Dermis microvascular lymphatic vessel endothelial cell (primary cell): ENCODE data around the gene MX2. TPM values are rescaled to one million over a fixed set of nuclear protein-coding genes. Genes with fewer than 3 reads are reported as not detected.

Experiments
- DNase-seq, 2 donors: peaks; one replicate each; pipeline versions ENCODE4 v3.0.0 to v3.0.0-alpha.2; 2010; ENCODE audit warnings: low read depth in 2 of 2
- total RNA-seq: library from RNA; depleted of rRNA; stranded (reverse); fragments of >200 nt; gene quantifications from 2 replicates; pipeline ENCODE4 v1.2.1, GENCODE V29; 2014

Gene MX2
- total RNA-seq, 1 donor from 2014 or later: 0.39 TPM

- DNase-seq: no peak
Observed at GRCh38 chr21:41364308-41364707, 2.5 kb downstream of the MX2 start.

GRCh38 chr21:41365377-41366107 lies 3.7 kb downstream of the MX2 start:
- no peak for DNase-seq

GRCh38 chr21:41366522-41367151 lies 4.8 kb downstream of the MX2 start:
- DNase-seq: no peak

GRCh38 chr21:41367301-41367944 lies 5.6 kb downstream of the MX2 start:
- no peak for DNase-seq

GRCh38 chr21:41367945-41368734 lies 6.3 kb downstream of the MX2 start:
- DNase-seq: no peak

GRCh38 chr21:41368735-41369104 lies 6.9 kb downstream of the MX2 start:
- DNase-seq: no peak

GRCh38 chr21:41369105-41369919 lies 7.5 kb downstream of the MX2 start:
- no peak for DNase-seq

- no peak for DNase-seq
Observed at GRCh38 chr21:41369920-41370839, 8.4 kb downstream of the MX2 start.

GRCh38 chr21:41370840-41371684 lies 9.2 kb downstream of the MX2 start:
- no peak for DNase-seq

- DNase-seq: no peak
Observed at GRCh38 chr21:41371685-41372030, 9.8 kb downstream of the MX2 start.

GRCh38 chr21:41373253-41373652 lies 11.4 kb downstream of the MX2 start:
- DNase-seq: no peak

- DNase-seq: no peak
Observed at GRCh38 chr21:41373763-41374162, 11.9 kb downstream of the MX2 start.

GRCh38 chr21:41374177-41374712 lies 12.4 kb downstream of the MX2 start:
- DNase-seq: no peak

GRCh38 chr21:41374867-41375533 lies 13.2 kb downstream of the MX2 start:
- no peak for DNase-seq

GRCh38 chr21:41375875-41376274 lies 14.0 kb downstream of the MX2 start:
- DNase-seq: no peak

GRCh38 chr21:41377715-41378114 lies 15.9 kb downstream of the MX2 start:
- DNase-seq: no peak

GRCh38 chr21:41378849-41379248 lies 17.0 kb downstream of the MX2 start:
- no peak for DNase-seq

- DNase-seq: no peak
Observed at GRCh38 chr21:41379901-41380300, 18.1 kb downstream of the MX2 start.
